ENCODE data around the gene FMN2.

The FMN2 gene

DNA sequence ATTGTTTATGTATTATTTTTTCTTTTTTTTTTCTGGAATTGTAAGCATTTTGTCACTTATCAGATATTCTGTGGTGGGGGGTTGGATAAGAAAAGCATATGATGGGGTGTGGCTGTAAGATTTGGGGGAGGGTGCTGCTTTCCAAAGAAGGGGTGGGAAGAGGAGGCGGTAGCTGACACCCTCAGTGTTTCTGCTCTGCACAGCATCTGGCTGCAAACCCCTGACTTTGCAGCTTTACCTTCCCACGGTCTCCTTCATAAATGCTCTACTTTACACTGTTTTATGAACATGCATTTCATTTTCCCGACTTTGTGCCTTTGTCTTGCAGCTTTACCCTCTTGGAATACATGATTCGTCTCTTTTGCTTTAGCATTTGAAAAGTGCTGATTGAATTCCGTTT, 7.6 kb downstream of the FMN2 start:
- no CpG with 5 or more reads among the region's 5 CpGs for WGBS (ENCODE audit: extremely low coverage, insufficient coverage, low lambda C conversion rate)
- H3K4me1 ChIP-seq (ENCODE audit: control insufficient read depth, low read depth, low read length), result no peaks in the 10 kb centered on the region
- no peak overlapping the region for H2BK120ac ChIP-seq (ENCODE audit: low read depth, low read length)
- no peak overlapping the region for H3K4ac ChIP-seq (ENCODE audit: low read depth, low read length)
- H3K27ac ChIP-seq (ENCODE audit: low read depth, low read length), result no peak overlapping the region
- no peak overlapping the region for H3K4me2 ChIP-seq (ENCODE audit: low read length)
- H4K5ac ChIP-seq (ENCODE audit: low read length), result no peak overlapping the region
- H3K27me3 ChIP-seq (ENCODE audit: insufficient read depth, low read length, poor library complexity), result no peaks in the 10 kb centered on the region
- no peak overlapping the region for H2AK5ac ChIP-seq (ENCODE audit: low read length)
- no peak overlapping the region for H3K18ac ChIP-seq (ENCODE audit: low read length)
- H3K23ac ChIP-seq (ENCODE audit: low read length), result no peak overlapping the region
- H3K9ac ChIP-seq (ENCODE audit: low read length), result no peak overlapping the region
- no peak overlapping the region for H3K56ac ChIP-seq (ENCODE audit: low read length)
- no peaks in the 10 kb centered on the region for H3K79me2 ChIP-seq (ENCODE audit: control insufficient read depth, insufficient read depth, low read length)
- no peak overlapping the region for H2BK5ac ChIP-seq (ENCODE audit: low read length)
- H2BK15ac ChIP-seq (replicated peaks; ENCODE audit: low read depth), result no peak overlapping the region
- no peaks in the 10 kb centered on the region for H3K79me1 ChIP-seq (ENCODE audit: low read length)
- no peak overlapping the region for H4K8ac ChIP-seq (ENCODE audit: low read depth, low read length)
- H3K4me3 ChIP-seq (ENCODE audit: low read length), result no peak overlapping the region
- no peak for DNase-seq
- H3K36me3 ChIP-seq (ENCODE audit: control insufficient read depth, insufficient read depth, low read length), result no peaks in the 10 kb centered on the region

DNA sequence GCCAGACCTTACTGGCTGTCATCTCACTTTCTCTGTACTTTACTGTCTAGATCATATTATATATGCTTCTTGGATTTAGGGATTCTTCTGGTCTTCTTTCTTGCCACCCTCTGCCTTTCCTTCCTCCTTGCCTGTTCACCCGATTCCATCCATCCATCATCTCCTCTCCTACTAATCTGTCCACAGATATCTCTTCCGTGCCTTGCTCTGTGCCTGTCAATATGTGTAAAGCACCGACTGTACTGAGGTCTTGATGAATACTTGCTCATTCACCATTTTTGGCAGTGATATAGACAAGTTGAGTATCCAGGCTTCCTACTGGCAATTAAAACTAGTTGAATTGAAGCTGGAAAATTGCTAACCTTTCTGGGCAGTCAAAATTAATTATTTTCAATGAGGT, 8.1 kb downstream of the FMN2 start:
- no CpG with 5 or more reads among the region's 3 CpGs for WGBS (ENCODE audit: extremely low coverage, insufficient coverage, low lambda C conversion rate)
- H3K36me3 ChIP-seq (ENCODE audit: control insufficient read depth, insufficient read depth, low read length), result no peaks in the 10 kb centered on the region
- H3K56ac ChIP-seq (ENCODE audit: low read length), result no peak overlapping the region
- no peaks in the 10 kb centered on the region for H3K79me1 ChIP-seq (ENCODE audit: low read length)
- DNase-seq, result no peak
- H3K4me1 ChIP-seq (ENCODE audit: control insufficient read depth, low read depth, low read length), result no peaks in the 10 kb centered on the region
- no peak overlapping the region for H2BK5ac ChIP-seq (ENCODE audit: low read length)
- H4K8ac ChIP-seq (ENCODE audit: low read depth, low read length), result no peak overlapping the region
- no peaks in the 10 kb centered on the region for H3K27me3 ChIP-seq (ENCODE audit: insufficient read depth, low read length, poor library complexity)
- H2AK5ac ChIP-seq (ENCODE audit: low read length), result no peak overlapping the region
- H4K5ac ChIP-seq (ENCODE audit: low read length), result no peak overlapping the region
- H3K23ac ChIP-seq (ENCODE audit: low read length), result no peak overlapping the region
- H3K79me2 ChIP-seq (ENCODE audit: control insufficient read depth, insufficient read depth, low read length), result no peaks in the 10 kb centered on the region
- no peak overlapping the region for H3K9ac ChIP-seq (ENCODE audit: low read length)
- no peak overlapping the region for H3K4me3 ChIP-seq (ENCODE audit: low read length)
- no peak overlapping the region for H3K27ac ChIP-seq (ENCODE audit: low read depth, low read length)
- no peak overlapping the region for H2BK120ac ChIP-seq (ENCODE audit: low read depth, low read length)
- no peak overlapping the region for H3K4ac ChIP-seq (ENCODE audit: low read depth, low read length)
- no peak overlapping the region for H3K4me2 ChIP-seq (ENCODE audit: low read length)
- H2BK15ac ChIP-seq (replicated peaks; ENCODE audit: low read depth), result no peak overlapping the region
- H3K18ac ChIP-seq (ENCODE audit: low read length), result no peak overlapping the region

DNA sequence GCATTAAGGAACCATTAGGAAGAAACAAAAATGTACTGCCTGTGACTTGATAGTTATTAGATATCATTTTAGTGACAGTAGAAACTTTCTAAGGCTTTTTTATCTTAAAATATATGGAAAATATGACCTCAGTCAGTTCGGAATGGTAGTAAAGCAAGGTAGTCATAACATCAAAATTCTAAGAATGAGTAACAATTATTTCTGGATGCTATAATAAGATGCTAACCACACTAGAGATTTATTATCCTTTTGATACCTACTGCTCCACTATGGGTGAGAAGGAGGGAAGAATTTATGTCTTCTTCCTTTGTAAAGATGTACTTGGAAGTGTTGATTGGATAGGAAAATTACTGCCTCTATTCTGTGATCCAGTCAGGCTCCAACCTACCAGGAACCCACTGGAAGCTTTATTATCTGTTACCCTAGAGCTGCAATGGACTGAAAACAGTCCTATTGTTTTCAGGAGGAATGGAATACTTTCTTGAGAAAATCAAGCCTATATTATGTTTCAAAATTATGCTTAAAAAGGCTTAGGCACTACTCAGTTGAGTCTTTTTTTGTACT, 8.8 kb downstream of the FMN2 start:
- H3K36me3 ChIP-seq (ENCODE audit: control insufficient read depth, insufficient read depth, low read length), result no peaks in the 10 kb centered on the region
- no peaks in the 10 kb centered on the region for H3K4me1 ChIP-seq (ENCODE audit: control insufficient read depth, low read depth, low read length)
- no peak overlapping the region for H3K56ac ChIP-seq (ENCODE audit: low read length)
- no peak overlapping the region for H4K8ac ChIP-seq (ENCODE audit: low read depth, low read length)
- no peak overlapping the region for H2BK5ac ChIP-seq (ENCODE audit: low read length)
- H3K23ac ChIP-seq (ENCODE audit: low read length), result no peak overlapping the region
- no peak overlapping the region for H3K18ac ChIP-seq (ENCODE audit: low read length)
- H3K4me3 ChIP-seq (ENCODE audit: low read length), result no peak overlapping the region
- no peak overlapping the region for H3K27ac ChIP-seq (ENCODE audit: low read depth, low read length)
- H3K4me2 ChIP-seq (ENCODE audit: low read length), result no peak overlapping the region
- no peak overlapping the region for H2BK15ac ChIP-seq (replicated peaks; ENCODE audit: low read depth)
- no peaks in the 10 kb centered on the region for H3K79me2 ChIP-seq (ENCODE audit: control insufficient read depth, insufficient read depth, low read length)
- DNase-seq, result no peak
- no CpG with 5 or more reads among the region's 1 CpG for WGBS (ENCODE audit: extremely low coverage, insufficient coverage, low lambda C conversion rate)
- H4K5ac ChIP-seq (ENCODE audit: low read length), result no peak overlapping the region
- no peak overlapping the region for H3K4ac ChIP-seq (ENCODE audit: low read depth, low read length)
- no peak overlapping the region for H3K9ac ChIP-seq (ENCODE audit: low read length)
- no peak overlapping the region for H2BK120ac ChIP-seq (ENCODE audit: low read depth, low read length)
- no peak overlapping the region for H2AK5ac ChIP-seq (ENCODE audit: low read length)
- no peaks in the 10 kb centered on the region for H3K27me3 ChIP-seq (ENCODE audit: insufficient read depth, low read length, poor library complexity)
- no peaks in the 10 kb centered on the region for H3K79me1 ChIP-seq (ENCODE audit: low read length)

DNA sequence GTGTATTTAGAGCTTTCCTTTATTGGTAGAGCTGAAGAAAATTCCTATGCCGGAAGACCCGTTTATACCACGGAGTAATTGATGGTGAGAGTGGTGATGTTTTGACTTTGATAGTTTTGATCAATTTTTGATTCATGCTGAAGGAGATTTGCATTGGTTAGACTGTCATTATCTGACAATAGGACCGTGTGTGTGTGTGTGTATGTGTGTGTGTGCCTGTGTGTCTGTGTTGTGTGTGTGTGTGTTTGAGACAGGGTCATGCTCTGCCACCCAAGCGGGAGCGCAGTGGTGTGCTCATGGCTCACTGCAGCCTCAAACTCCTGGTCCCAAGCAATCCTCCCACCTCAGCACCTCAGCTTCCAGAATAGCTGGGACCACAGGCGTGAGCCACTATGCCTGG, 9.6 kb downstream of the FMN2 start:
- no peaks in the 10 kb centered on the region for H3K79me2 ChIP-seq (ENCODE audit: control insufficient read depth, insufficient read depth, low read length)
- H4K5ac ChIP-seq (ENCODE audit: low read length), result no peak overlapping the region
- H2BK5ac ChIP-seq (ENCODE audit: low read length), result no peak overlapping the region
- no peak overlapping the region for H3K4me2 ChIP-seq (ENCODE audit: low read length)
- DNase-seq, result no peak
- no peak overlapping the region for H3K4me3 ChIP-seq (ENCODE audit: low read length)
- H3K36me3 ChIP-seq (ENCODE audit: control insufficient read depth, insufficient read depth, low read length), result no peaks in the 10 kb centered on the region
- no peak overlapping the region for H3K18ac ChIP-seq (ENCODE audit: low read length)
- no peaks in the 10 kb centered on the region for H3K27me3 ChIP-seq (ENCODE audit: insufficient read depth, low read length, poor library complexity)
- H3K9ac ChIP-seq (ENCODE audit: low read length), result no peak overlapping the region
- no peak overlapping the region for H4K8ac ChIP-seq (ENCODE audit: low read depth, low read length)
- no peaks in the 10 kb centered on the region for H3K79me1 ChIP-seq (ENCODE audit: low read length)
- H3K4me1 ChIP-seq (ENCODE audit: control insufficient read depth, low read depth, low read length), result no peaks in the 10 kb centered on the region
- H2BK15ac ChIP-seq (replicated peaks; ENCODE audit: low read depth), result no peak overlapping the region
- H3K56ac ChIP-seq (ENCODE audit: low read length), result no peak overlapping the region
- WGBS (ENCODE audit: extremely low coverage, insufficient coverage, low lambda C conversion rate), result no CpG with 5 or more reads among the region's 7 CpGs
- no peak overlapping the region for H2BK120ac ChIP-seq (ENCODE audit: low read depth, low read length)
- no peak overlapping the region for H2AK5ac ChIP-seq (ENCODE audit: low read length)
- no peak overlapping the region for H3K27ac ChIP-seq (ENCODE audit: low read depth, low read length)
- no peak overlapping the region for H3K4ac ChIP-seq (ENCODE audit: low read depth, low read length)
- H3K23ac ChIP-seq (ENCODE audit: low read length), result no peak overlapping the region

DNA sequence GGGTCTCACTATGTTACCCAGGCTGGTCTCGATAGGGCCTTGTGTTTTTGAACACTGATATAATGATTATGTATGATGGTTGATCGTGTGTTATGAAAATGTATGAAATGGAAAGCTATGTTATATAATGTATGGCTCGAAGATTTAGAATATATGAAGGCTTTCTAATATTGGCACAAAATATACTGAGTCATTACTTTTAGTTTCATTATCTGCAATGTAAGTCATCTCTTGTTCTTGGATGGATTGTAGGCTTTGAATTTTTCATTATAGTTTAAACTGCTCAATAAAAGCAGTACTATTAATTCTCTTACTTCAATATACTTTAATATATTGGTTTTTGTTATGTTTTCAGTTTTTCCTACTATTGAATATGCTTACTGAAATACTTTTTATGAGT, 10.1 kb downstream of the FMN2 start:
- Histone ChIP-seq H3K27me3 (ENCODE audit: insufficient read depth, low read length, poor library complexity) (no peaks in the 10 kb centered on the region), H3K4me3 (ENCODE audit: low read length) (no peak overlapping the region), H3K4ac (ENCODE audit: low read depth, low read length) (no peak overlapping the region), H3K36me3 (ENCODE audit: control insufficient read depth, insufficient read depth, low read length) (no peaks in the 10 kb centered on the region), H3K18ac (ENCODE audit: low read length) (no peak overlapping the region), H2AK5ac (ENCODE audit: low read length) (no peak overlapping the region), H3K79me2 (ENCODE audit: control insufficient read depth, insufficient read depth, low read length) (no peaks in the 10 kb centered on the region), H3K27ac (ENCODE audit: low read depth, low read length) (no peak overlapping the region), H3K4me2 (ENCODE audit: low read length) (no peak overlapping the region), H3K4me1 (ENCODE audit: control insufficient read depth, low read depth, low read length) (no peaks in the 10 kb centered on the region), H3K9ac (ENCODE audit: low read length) (no peak overlapping the region), H4K8ac (ENCODE audit: low read depth, low read length) (no peak overlapping the region), H3K56ac (ENCODE audit: low read length) (no peak overlapping the region), H3K79me1 (ENCODE audit: low read length) (no peaks in the 10 kb centered on the region), H4K5ac (ENCODE audit: low read length) (no peak overlapping the region), H2BK5ac (ENCODE audit: low read length) (no peak overlapping the region), H2BK120ac (ENCODE audit: low read depth, low read length) (no peak overlapping the region), H2BK15ac (replicated peaks; ENCODE audit: low read depth) (no peak overlapping the region), H3K23ac (ENCODE audit: low read length) (no peak overlapping the region)
- DNase-seq, result no peak
- WGBS (ENCODE audit: extremely low coverage, insufficient coverage, low lambda C conversion rate), result 100% methylated on average over 2 of the region's 3 CpGs

DNA sequence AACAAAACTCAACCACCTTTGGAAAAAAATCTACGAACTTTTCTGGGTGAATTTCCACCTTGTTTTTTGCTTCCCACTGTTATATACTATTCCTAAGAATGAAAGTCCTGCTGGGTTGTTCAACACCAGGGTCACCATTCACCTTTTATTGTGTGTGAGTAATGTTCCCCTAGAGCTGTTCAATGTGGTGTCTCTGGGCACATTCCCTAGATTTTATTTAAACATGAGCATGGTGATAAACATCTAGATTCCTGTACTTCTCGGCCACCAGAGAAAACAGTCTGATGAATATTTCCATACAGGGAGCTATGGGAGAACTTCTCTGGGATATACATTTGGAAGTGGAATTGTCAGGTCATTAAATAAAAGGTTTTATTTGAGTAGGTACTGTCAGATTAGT, 13.0 kb downstream of the FMN2 start:
- no peak overlapping the region for H3K4me2 ChIP-seq (ENCODE audit: low read length)
- no peak overlapping the region for H3K27ac ChIP-seq (ENCODE audit: low read depth, low read length)
- H3K23ac ChIP-seq (ENCODE audit: low read length), result no peak overlapping the region
- H2AK5ac ChIP-seq (ENCODE audit: low read length), result no peak overlapping the region
- no peaks in the 10 kb centered on the region for H3K79me2 ChIP-seq (ENCODE audit: control insufficient read depth, insufficient read depth, low read length)
- H2BK5ac ChIP-seq (ENCODE audit: low read length), result no peak overlapping the region
- no peak overlapping the region for H3K18ac ChIP-seq (ENCODE audit: low read length)
- H3K56ac ChIP-seq (ENCODE audit: low read length), result no peak overlapping the region
- no peak overlapping the region for H3K4ac ChIP-seq (ENCODE audit: low read depth, low read length)
- H4K8ac ChIP-seq (ENCODE audit: low read depth, low read length), result no peak overlapping the region
- no peak overlapping the region for H3K4me3 ChIP-seq (ENCODE audit: low read length)
- no peak overlapping the region for H2BK15ac ChIP-seq (replicated peaks; ENCODE audit: low read depth)
- H4K5ac ChIP-seq (ENCODE audit: low read length), result no peak overlapping the region
- no peaks in the 10 kb centered on the region for H3K36me3 ChIP-seq (ENCODE audit: control insufficient read depth, insufficient read depth, low read length)
- no peak overlapping the region for H2BK120ac ChIP-seq (ENCODE audit: low read depth, low read length)
- H3K79me1 ChIP-seq (ENCODE audit: low read length), result no peaks in the 10 kb centered on the region
- WGBS (ENCODE audit: extremely low coverage, insufficient coverage, low lambda C conversion rate), result no CpG with 5 or more reads among the region's 2 CpGs
- DNase-seq, result no peak
- H3K4me1 ChIP-seq (ENCODE audit: control insufficient read depth, low read depth, low read length), result no peaks in the 10 kb centered on the region
- no peak overlapping the region for H3K9ac ChIP-seq (ENCODE audit: low read length)
- no peaks in the 10 kb centered on the region for H3K27me3 ChIP-seq (ENCODE audit: insufficient read depth, low read length, poor library complexity)

All from mesendoderm (in vitro differentiated cells).